Sigmoid colon (tissue), 7 donors: ENCODE measurements around the gene CCIN. TPM values are rescaled to one million over a fixed set of nuclear protein-coding genes. Genes with fewer than 3 reads are reported as not detected.
A peak's percentile ranks its signal among the peaks of the same experiment; 100 is the strongest.

Experiments
- DNase-seq: peaks from one replicate; pipeline ENCODE4 v3.0.0-alpha.2; 2019
- H3K27ac ChIP-seq, 4 donors: fragments of 200-600 bp; sonication (generic); one replicate each; pipeline ENCODE4 v1.5.1; 2016 to 2019; ENCODE audit warnings: mild to moderate bottlenecking in 1 of 4
- H3K27me3 ChIP-seq, 3 donors: fragments of 200-600 bp; sonication (generic); one replicate each; pipeline ENCODE4 v1.5.1; 2019; ENCODE audit warnings: mild to moderate bottlenecking in 1 of 3
- H3K36me3 ChIP-seq, 4 donors: fragments of 200-600 bp; sonication (generic); one replicate each; pipeline ENCODE4 v1.5.1; 2016 to 2019
- H3K4me1 ChIP-seq, 4 donors: fragments of 200-600 bp; sonication (generic); one replicate each; pipeline ENCODE4 v1.5.1; 2017 to 2019
- H3K4me3 ChIP-seq, 4 donors: fragments of 200-600 bp; sonication (generic); one replicate each; pipeline ENCODE4 v1.5.1; 2017 to 2019; ENCODE audit warnings: mild to moderate bottlenecking in 2 of 4, moderate library complexity in 1 of 4
- H3K9me3 ChIP-seq, 4 donors: fragments of 200-600 bp in 3 of 4; sonication (generic) in 3 of 4; one replicate each; pipeline versions ENCODE4 v1.5.1 to v1.6.1; 2013 to 2019
- EP300 ChIP-seq, 4 donors: sonication (generic); formaldehyde crosslinking; IDR thresholded peaks; one replicate each; pipeline ENCODE4 v1.6.1; 2017; ENCODE audit warnings: antibody characterized with exemption in 4 of 4
- POLR2A ChIP-seq, 2 donors: fragments of 450-650 bp; IDR thresholded peaks; one replicate each; pipeline ENCODE4 v1.6.1; 2016; ENCODE audit warnings: antibody characterized with exemption in 2 of 2, mild to moderate bottlenecking in 2 of 2, moderate library complexity in 2 of 2
- POLR2AphosphoS5 ChIP-seq, 4 donors: sonication (generic); formaldehyde crosslinking; IDR thresholded peaks; one replicate each; pipeline ENCODE4 v1.6.1; 2017; ENCODE audit warnings: antibody characterized with exemption in 4 of 4
- WGBS, 2 donors: extraction: QIAGEN DNeasy Blood & Tissue Kit; methylation state at CpG; one replicate each; pipeline ENCODE4 v1.1.7; 2013; 5-methylcytosine and 5-hydroxymethylcytosine counted together
- intact Hi-C: fragments of 100-400 bp; cut with DNase I; formaldehyde crosslinking; loops from one replicate; pipeline ENCODE4 v1.15.1; 2023
- polyA plus RNA-seq, 3 donors: library from polyadenylated mRNA; stranded (reverse); fragments of 200-250 nt; gene quantifications; one replicate each; pipeline ENCODE4 v1.2.3, GENCODE V29; 2013
- total RNA-seq, 4 donors: library from RNA; depleted of rRNA; stranded (reverse); fragments of >200 nt; gene quantifications; one replicate each; pipeline ENCODE4 v1.1.0, GENCODE V29; 2016
- TF ChIP-seq, protein P1 (sequence below), 4 experiments: fragments of 450-650 bp in 3 of 4; fragments of 200-600 bp in 1 of 4; IDR thresholded peaks; one replicate each; pipeline ENCODE4 v1.5.1; 2016 to 2019; ENCODE audit warnings: antibody characterized with exemption in 4 of 4, mild to moderate bottlenecking in 3 of 4, moderate library complexity in 2 of 4
- donor health status: healthy with polysubstance abuse.
- donor health status: Bipolar disorder and iron deficiency.
- donor health status: healthy.

CCIN gene
- total and polyA plus RNA-seq, 7 donors: 0.07 to 2.5 (median 0.83) TPM; not detected in 3

DNA sequence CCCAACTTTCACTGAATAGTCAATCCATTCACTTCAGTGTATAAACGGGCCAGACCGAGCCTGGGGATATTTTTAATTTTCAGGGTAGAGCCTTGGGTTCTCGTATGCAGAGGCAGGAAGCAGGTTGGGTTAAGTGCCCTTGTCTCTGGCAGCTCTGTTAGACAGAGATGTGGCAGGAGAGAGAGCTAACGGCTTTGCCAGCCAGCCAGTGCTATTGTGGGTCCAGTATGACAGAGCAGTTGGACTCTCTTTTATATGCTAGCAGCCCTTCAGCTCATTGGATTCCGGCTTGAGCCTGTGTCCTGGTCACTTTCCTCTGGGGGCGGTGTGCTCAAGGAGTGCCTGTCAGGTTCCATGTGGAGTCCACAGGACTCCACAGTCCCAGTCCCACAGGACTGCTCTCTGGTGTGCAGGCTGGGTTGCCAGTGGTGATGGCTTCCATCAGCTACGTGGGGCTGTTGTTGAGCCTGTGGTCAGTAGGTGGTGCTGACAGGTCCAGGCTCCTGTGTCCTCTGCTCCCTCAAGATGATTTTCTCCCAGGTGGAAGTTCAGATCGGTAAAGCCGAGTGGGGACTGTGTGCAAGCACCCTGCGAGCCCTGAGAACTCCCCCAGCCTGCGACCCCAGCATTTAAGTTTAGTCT, 35.8 kb downstream of the CCIN start:
- H3K4me1 ChIP-seq: peaks cover 0 to 24% (median 12%) of the 10 kb centered on the region in 4 donors
- no peak overlapping the region for H3K27ac ChIP-seq
- TF ChIP-seq EP300 (IDR thresholded peaks at IDR 0.05): no peak
- TF ChIP-seq POLR2AphosphoS5 (IDR thresholded peaks at IDR 0.05): no peak
- no peak for TF ChIP-seq POLR2A (IDR thresholded peaks at IDR 0.05)
- TF ChIP-seq, protein P1, sequence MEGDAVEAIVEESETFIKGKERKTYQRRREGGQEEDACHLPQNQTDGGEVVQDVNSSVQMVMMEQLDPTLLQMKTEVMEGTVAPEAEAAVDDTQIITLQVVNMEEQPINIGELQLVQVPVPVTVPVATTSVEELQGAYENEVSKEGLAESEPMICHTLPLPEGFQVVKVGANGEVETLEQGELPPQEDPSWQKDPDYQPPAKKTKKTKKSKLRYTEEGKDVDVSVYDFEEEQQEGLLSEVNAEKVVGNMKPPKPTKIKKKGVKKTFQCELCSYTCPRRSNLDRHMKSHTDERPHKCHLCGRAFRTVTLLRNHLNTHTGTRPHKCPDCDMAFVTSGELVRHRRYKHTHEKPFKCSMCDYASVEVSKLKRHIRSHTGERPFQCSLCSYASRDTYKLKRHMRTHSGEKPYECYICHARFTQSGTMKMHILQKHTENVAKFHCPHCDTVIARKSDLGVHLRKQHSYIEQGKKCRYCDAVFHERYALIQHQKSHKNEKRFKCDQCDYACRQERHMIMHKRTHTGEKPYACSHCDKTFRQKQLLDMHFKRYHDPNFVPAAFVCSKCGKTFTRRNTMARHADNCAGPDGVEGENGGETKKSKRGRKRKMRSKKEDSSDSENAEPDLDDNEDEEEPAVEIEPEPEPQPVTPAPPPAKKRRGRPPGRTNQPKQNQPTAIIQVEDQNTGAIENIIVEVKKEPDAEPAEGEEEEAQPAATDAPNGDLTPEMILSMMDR (IDR thresholded peaks at IDR 0.05): no peak
- peak; percentile 50 for DNase-seq
- no peak overlapping the region for H3K4me3 ChIP-seq
- H3K36me3 ChIP-seq: peaks cover 22 to 99% (median 73%) of the 10 kb centered on the region in 4 donors
- intact Hi-C loops: no loop called here
- H3K9me3 ChIP-seq: no peaks in the 10 kb centered on the region
- 87 to 89% methylated on average over 11 of the region's 11 CpGs for WGBS, 2 donors
- H3K27me3 ChIP-seq: no peaks in the 10 kb centered on the region

DNA sequence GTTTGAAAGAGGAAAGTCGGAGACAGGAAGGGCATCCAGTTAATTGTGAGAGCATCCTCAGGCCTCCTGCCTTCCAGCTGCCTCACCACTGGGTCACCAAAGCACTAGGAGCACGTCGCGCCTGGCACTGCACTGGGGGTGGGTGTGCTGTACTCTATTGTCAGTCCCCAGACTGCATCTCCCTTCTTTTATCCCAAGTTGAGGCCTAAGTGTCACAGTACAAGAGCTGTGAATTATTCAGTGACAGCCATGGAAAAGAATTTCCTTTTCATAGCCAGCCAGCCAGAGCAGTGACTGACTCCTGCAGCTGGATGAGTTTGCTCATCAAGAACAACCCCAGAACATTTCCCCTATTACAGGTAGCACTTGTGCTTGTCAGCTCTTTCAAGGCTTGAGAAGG, 37.8 kb downstream of the CCIN start:
- Histone ChIP-seq H3K27me3 (no peaks in the 10 kb centered on the region), H3K4me1 (peaks cover 0 to 38% (median 13%) of the 10 kb centered on the region in 4 donors), H3K4me3 (no peak overlapping the region), H3K27ac (peak overlapping the region in 1 of 4 donors; percentile 8), H3K9me3 (no peaks in the 10 kb centered on the region), H3K36me3 (peaks cover 15 to 99% (median 62%) of the 10 kb centered on the region in 4 donors)
- TF ChIP-seq POLR2AphosphoS5 (IDR thresholded peaks at IDR 0.05): no peak
- no peak for TF ChIP-seq EP300 (IDR thresholded peaks at IDR 0.05)
- TF ChIP-seq, protein P1 (IDR thresholded peaks at IDR 0.05): no peak
- DNase-seq: peak; percentile 20
- intact Hi-C loops: no loop called here
- 90 to 93% methylated on average over 4 of the region's 4 CpGs for WGBS, 2 donors

DNA sequence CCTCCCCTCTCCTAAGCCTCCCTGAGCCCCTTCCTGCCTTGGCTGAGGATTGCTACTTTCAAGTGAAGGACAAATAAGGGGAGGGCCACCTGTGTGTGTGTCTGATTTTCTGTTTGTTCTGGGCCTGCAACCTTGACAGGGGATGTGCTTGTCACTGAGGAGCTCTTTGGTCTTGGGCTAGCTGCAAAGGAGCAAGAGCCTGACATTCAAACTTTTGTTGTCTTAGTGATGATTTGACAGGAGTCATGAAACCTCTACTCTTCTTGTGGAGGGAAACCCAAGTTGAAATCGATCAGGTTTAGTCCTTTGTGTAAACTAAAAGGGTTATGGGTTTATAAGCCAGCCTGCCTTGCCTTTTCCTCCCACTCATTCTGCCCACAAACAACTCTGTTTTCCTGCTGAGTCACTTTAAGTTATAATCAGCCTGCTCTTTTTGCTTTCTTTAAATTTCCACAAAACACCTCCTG, 38.4 kb downstream of the CCIN start:
- H3K4me1 ChIP-seq: peaks cover 0 to 38% (median 13%) of the 10 kb centered on the region in 4 donors
- 13 to 15% methylated on average over 1 of the region's 1 CpG for WGBS, 2 donors

DNA sequence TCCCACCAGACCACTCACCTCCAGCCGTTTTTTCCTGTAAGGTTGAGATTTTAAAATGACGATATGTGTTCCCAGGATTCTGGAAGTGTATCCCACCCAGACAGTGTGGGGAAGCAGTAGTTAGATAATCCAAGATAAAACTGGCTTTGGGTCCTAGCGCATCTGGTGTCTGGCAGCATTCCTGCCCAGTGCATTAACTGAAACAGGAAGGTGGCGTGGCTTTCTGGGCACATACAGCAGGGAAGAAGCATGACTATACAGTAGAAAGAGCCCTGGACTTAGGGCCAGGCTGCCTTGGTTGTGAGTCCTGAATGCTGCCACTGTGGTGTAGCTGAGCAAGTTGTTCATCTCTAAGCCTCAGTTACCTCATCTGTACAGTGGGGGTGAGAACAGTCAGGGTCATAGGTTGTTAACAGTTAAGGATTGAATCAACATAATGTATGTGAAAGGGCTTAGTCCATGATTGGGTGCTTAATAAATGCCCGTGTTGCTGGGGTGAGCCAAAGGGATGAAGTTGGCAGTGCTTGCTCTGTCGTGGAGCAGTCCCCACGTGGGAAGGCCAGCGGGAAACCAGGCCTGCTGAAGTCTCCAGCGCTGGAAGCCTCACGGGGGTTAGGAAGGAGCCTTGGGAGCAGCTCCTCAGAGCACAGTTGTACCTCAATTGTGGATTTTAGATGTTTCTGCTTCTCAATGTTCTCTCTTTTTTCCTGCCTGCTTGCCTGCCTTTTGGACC, 39.5 kb downstream of the CCIN start:
- Histone ChIP-seq H3K4me1 (peaks cover 0 to 43% (median 13%) of the 10 kb centered on the region in 4 donors), H3K9me3 (no peaks in the 10 kb centered on the region), H3K36me3 (peaks cover 17 to 99% (median 52%) of the 10 kb centered on the region in 4 donors), H3K27me3 (no peaks in the 10 kb centered on the region), H3K4me3 (no peak overlapping the region), H3K27ac (peak overlapping the region in 1 of 4 donors; percentile 8)
- TF ChIP-seq, protein P1 (IDR thresholded peaks at IDR 0.05): no peak
- no peak for TF ChIP-seq POLR2A (IDR thresholded peaks at IDR 0.05)
- 76 to 86% methylated on average over 10 of the region's 10 CpGs for WGBS, 2 donors
- intact Hi-C loops: no loop called here
- peak; percentile 52 for DNase-seq

More for the DNA sequence above, 38.4 kb downstream of the CCIN start:
- TF ChIP-seq, protein P1 (IDR thresholded peaks at IDR 0.05): no peak
- no peak for TF ChIP-seq POLR2A (IDR thresholded peaks at IDR 0.05)
- no peak for TF ChIP-seq POLR2AphosphoS5 (IDR thresholded peaks at IDR 0.05)
- TF ChIP-seq EP300 (IDR thresholded peaks at IDR 0.05): no peak
- H3K9me3 ChIP-seq: no peaks in the 10 kb centered on the region
- intact Hi-C loops: no loop called here
- H3K36me3 ChIP-seq: peaks cover 10 to 99% (median 59%) of the 10 kb centered on the region in 4 donors
- peak overlapping the region in 1 of 4 donors; percentile 8 for H3K27ac ChIP-seq
- no peak overlapping the region for H3K4me3 ChIP-seq
- no peaks in the 10 kb centered on the region for H3K27me3 ChIP-seq
- no peak for DNase-seq
